ENCODE results near the gene KLF15.

DNA sequence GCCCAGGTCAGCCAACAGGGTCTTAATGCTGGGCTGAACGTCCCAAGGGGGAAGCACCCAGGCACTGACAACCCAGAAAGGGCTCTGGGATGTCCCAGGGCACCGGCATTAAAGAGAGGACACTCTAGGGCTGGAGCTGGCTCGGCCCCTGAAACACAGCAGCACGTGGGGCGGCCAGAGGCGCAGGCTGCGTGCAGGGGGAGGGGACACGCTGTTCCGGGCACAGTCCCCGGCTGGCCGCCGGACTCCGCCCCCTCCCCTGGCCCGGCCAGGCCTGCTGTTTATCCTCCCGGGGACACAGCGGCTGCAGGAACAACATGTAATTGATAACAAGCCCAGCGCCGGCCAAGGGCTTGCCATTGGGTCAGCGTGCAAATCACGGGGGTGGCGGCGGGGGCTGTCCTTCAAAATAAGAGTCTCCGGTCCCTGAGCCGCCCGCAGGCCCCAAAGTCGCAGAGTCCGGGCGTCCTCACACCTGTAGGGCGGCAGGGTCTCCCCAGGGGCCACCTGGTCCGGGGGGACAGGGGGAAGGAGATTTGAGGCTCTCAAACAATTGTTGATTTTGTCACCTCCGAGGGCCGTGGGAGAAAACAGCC lies 1.3 kb downstream of the KLF15 start:
- TF ChIP-seq POLR2A (IDR thresholded peaks at IDR 0.05; ENCODE audit: low read depth, low read length) (no peak), TAF1 (IDR thresholded peaks at IDR 0.05; ENCODE audit: borderline replicate concordance, low read depth, low read length) (no peak), POLR2AphosphoS5 (IDR thresholded peaks at IDR 0.05; ENCODE audit: low read depth, low read length) (no peak)
